HFF-Myc (cell line): Measurements from ENCODE around the gene RPN2.

Source experiments
- DNase-seq: peaks from one replicate; pipeline ENCODE4 v3.0.0-alpha.2; 2011; ENCODE audit warnings: low read depth; ENCODE audit errors: extremely low read depth
- H3K4me3 ChIP-seq: replicated peaks from 2 replicates; pipeline ENCODE4 v1.5.1; 2011; ENCODE audit warnings: low read depth, mild to moderate bottlenecking, control low read depth, low read length
- CTCF ChIP-seq: IDR thresholded peaks from 2 replicates; pipeline ENCODE4 v1.5.1; 2012; ENCODE audit warnings: mild to moderate bottlenecking, low read depth, low read length, control low read depth; ENCODE audit errors: missing control alignments

RPN2 gene

GRCh38 chr20:37220731-37221130 lies 41.6 kb downstream of the RPN2 start:
- TF ChIP-seq CTCF = no peak
- DNase-seq = no peak
- H3K4me3 ChIP-seq = no peak overlapping the region

GRCh38 chr20:37222086-37222485 lies 43.0 kb downstream of the RPN2 start:
- DNase-seq = no peak
- no peak overlapping the region for H3K4me3 ChIP-seq
- no peak for TF ChIP-seq CTCF

- peak; percentile 22 for DNase-seq
- no peak for TF ChIP-seq CTCF
- no peak overlapping the region for H3K4me3 ChIP-seq
These were observed 43.9 kb downstream of the RPN2 start for GRCh38 chr20:37223053-37223452.

- DNase-seq = no peak
- TF ChIP-seq CTCF = no peak
- no peak overlapping the region for H3K4me3 ChIP-seq
These were observed 46.0 kb downstream of the RPN2 start for GRCh38 chr20:37225146-37225545.

- no peak overlapping the region for H3K4me3 ChIP-seq
- no peak for DNase-seq
- no peak for TF ChIP-seq CTCF
These were observed 47.8 kb downstream of the RPN2 start for GRCh38 chr20:37226889-37227288.

GRCh38 chr20:37228082-37228481 lies 49.0 kb downstream of the RPN2 start:
- DNase-seq = no peak
- TF ChIP-seq CTCF = no peak
- H3K4me3 ChIP-seq = no peak overlapping the region

- no peak for TF ChIP-seq CTCF
- H3K4me3 ChIP-seq = no peak overlapping the region
- no peak for DNase-seq
These were observed 49.5 kb downstream of the RPN2 start for GRCh38 chr20:37228656-37229055.
